Stimulated activated CD4-positive, alpha-beta T cell treated with anti-CD3 and anti-CD28 coated beads, Interleukin-2, amount 100 ng/mL, for 48 hours (primary cell): Measurements from ENCODE around the gene TNNT2.
A peak's percentile ranks its signal among the peaks of the same experiment; 100 is the strongest.

ENCODE experiments used
- DNase-seq, 2 donors: peaks; one replicate each; pipeline ENCODE4 v3.0.0-alpha.2; 2020

The TNNT2 gene

GRCh38 chr1:201376107-201376463, 1.4 kb downstream of the TNNT2 start:
- DNase-seq: no peak

DNA sequence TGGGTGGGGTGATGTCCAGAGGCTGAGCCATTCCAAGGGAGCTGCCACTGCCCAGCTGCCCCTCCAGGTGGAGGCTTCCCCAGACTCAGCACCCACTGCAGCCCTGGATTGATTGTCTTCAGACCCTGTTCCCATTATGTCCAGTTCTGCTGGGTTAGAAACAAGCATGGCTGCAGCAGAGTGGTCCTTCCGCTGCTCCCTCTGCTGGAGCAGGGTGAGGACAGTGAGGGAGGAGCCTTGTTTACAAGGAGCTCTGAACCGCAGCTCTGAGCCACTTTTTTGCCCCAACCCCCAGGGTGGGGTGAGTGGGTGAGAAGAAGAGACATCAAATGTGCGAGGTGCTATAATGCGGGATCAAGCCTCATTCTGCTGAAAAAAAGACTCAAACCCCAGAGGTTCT, 2.3 kb downstream of the TNNT2 start:
- no peak for DNase-seq

DNA sequence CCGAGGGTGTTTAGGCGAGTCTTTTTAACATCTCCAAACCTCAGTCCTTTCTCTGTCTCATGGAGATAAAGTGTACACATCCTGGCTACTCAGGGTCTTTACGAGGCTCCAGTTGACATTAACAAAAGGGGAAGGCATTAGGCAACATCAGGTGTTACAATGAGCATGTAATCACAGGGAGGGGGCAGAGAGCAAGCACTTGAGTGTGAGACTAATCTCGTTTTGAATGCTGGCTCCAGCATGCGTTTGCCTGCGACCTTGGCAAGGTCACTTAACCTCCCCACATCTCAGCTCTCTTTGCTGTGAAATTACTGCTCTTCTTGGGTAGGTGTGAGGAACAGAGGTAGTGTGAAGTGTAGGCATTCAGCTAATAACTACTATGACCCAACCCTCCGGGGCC, 3.1 kb downstream of the TNNT2 start:
- no peak for DNase-seq

DNA sequence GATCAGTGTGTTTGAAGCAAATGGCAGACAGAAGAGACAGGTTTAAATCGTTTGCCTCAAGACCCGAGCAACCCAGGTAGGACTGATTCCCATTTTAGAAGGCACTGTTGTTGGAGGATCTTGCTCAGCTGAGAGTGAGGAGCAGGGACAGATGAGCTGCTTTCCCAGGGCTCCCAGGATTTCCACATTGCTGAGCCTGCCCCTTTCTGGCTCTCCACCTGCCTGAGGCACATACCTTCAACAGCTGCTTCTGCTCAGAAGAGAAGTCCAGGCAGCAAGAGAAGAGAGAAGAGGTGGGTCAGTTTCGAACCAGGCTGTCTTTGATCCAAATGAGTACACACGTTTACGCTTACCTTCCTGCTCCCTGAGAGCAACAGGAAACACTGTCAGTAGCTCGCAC, 5.7 kb downstream of the TNNT2 start:
- no peak for DNase-seq

DNA sequence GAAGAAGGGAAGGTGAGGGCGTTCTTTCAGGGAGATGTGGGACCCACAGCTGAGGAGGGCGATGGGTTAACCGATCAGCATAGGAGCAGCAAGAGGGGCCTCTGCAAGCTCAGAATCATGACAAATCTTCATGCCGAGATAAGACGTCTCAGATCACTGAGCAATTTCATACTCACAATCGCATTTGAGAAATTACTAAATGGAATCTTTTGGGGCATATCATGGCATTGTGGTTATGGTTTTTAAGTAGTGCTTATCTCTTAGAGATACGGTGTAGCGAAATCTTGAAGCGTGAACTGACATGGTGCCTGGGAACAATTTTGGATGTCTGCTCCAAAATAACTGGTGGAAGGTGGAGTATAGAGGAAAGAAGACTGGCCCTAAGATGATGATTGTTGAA, 6.2 kb downstream of the TNNT2 start:
- DNase-seq: no peak

- DNase-seq: no peak
Measured at GRCh38 chr1:201370500-201370899, 7.0 kb downstream of the TNNT2 start.

- no peak for DNase-seq
Measured at GRCh38 chr1:201369209-201369608, 8.3 kb downstream of the TNNT2 start.

DNA sequence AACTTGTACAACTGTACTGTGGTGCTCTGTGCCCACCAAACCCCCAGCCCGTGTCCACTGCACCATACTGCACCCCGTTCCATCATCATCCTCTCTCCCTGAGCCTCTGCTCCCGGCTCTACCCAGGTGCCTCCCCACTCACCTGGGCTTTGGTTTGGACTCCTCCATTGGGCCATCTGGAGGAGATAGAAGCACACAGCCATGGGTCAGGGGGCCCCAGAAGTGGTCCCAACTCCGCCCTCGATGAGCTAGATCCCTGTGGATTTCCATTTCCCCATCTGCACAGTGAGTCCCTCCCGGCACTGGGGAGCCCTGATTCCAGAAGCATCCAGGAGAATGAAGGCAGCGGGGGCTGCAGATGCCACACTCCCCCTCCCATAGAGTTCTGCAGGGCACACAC, 10.8 kb downstream of the TNNT2 start:
- DNase-seq: no peak

GRCh38 chr1:201365251-201365650, 12.2 kb downstream of the TNNT2 start:
- no peak for DNase-seq

DNA sequence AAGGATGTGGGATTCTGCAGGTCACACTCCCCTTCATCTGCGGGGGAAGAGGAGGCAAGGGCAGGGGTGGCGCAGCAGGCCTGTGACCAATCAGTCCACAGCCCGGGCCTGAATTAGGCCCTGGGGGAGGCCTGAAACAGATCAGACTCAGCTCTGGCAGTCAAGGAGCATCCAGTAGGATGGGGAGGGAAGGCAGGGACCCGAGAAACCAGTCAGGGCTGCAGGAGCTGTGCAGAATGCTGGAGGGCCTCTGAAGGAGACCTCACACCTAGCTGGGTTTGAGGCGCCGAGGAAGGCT, 12.7 kb downstream of the TNNT2 start:
- DNase-seq: no peak

- DNase-seq: no peak
Measured at GRCh38 chr1:201363467-201363866, 14.0 kb downstream of the TNNT2 start.

DNA sequence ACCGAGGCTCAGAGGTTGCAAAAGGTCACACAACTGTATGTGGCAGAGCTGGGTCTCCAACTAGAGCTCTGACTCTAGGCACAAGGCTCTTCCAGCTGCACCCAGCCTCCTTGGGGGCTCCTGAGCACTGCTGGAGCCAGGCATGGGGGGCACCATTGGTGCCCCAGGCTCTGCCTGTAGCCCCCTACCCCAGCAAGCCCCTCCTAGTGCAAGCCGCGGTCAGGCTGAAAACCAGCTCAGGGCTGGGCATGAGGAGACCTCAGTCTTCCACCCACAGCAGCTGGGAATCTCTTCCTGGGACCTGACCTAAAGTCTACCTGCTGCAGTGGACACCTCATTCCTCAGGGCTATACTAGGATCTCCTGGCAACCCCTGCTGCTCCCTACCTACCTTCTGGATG, 14.6 kb downstream of the TNNT2 start:
- DNase-seq: no peak

DNA sequence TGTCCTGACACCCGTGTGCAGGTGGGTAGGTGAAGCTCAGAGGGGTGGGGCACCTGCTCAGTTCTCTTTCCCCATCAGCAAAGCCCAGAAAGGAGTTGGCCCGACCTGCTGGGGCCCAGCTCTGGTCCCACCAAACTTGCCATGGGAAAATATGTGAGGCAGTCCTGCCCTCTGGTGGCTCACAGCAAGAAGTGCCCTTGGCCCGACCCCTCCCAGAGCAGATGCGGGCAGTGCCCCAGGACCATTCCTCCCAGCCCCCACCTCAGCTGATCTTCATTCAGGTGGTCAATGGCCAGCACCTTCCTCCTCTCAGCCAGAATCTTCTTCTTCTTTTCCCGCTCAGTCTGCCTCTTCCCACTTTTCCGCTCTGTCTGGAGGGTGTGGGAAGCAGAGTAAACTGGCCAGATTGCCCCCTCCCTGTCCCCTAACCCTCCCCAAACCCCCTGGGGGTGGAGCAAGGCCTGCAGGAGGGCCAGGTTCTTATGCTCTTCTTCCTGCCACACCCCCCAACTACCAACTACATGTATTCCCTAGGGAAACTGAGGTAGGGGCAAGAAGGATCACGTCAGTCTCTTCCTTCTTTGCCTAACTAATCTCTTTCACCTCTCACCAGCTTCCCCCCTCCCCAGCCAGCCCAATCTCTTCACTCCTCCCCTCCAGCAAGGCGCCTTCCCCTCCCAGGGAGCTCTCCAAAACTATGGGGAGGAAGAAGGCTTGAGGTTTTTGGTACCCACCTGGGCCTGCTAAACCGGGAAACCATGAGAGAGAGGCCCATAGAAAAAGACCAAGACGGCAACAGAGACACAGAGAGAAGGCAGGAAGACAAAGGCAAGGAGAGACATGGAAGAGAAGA, 15.6 kb downstream of the TNNT2 start:
- peak; percentile 23 to 30 for DNase-seq

- no peak for DNase-seq
Measured at GRCh38 chr1:201360901-201361651, 16.4 kb downstream of the TNNT2 start.

DNA sequence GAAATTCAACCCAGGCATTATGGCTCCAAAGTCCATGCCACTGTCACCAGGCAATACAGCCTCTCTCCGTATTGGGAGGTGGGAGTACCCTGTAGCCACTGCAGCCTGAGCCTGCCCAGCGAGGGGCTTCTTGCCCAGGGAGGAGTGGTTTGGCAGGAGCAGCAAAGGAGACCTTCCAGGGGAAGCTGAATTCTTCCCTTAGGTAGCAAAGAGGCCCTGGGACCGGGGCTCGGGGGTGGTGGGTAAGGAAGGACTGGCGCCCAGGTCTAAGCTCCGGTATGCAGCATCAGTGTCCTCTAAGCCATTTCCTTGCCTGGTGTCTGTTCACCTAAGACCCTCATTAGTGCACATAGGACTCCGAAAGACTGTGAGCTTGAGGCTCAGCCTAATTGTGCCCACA, 17.0 kb downstream of the TNNT2 start:
- DNase-seq: no peak

GRCh38 chr1:201359873-201360210, 17.6 kb downstream of the TNNT2 start:
- DNase-seq: no peak

- DNase-seq: no peak
Measured at GRCh38 chr1:201359031-201359872, 18.2 kb downstream of the TNNT2 start.

DNA sequence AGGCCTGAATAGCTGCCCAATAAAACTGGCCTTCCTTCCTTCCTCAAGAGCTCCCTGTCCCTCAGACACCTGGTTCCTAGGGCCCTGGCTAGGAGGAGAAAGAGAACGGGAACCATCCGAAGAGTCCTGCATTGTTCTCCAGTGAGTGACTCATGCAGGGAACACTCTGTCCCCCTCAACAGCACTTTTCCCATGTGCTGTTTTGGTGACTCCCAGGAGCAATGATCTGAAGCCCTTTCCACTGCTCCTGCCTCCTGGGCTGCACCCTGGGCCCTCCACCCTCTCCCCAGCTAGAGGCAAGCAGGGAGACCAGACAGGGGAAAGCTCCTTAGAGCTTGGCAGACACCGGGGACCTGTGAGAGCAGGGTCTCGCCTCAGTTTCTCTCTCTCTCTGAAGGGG, 18.9 kb downstream of the TNNT2 start:
- DNase-seq: no peak

GRCh38 chr1:201357636-201358348, 19.7 kb downstream of the TNNT2 start:
- no peak for DNase-seq

DNA sequence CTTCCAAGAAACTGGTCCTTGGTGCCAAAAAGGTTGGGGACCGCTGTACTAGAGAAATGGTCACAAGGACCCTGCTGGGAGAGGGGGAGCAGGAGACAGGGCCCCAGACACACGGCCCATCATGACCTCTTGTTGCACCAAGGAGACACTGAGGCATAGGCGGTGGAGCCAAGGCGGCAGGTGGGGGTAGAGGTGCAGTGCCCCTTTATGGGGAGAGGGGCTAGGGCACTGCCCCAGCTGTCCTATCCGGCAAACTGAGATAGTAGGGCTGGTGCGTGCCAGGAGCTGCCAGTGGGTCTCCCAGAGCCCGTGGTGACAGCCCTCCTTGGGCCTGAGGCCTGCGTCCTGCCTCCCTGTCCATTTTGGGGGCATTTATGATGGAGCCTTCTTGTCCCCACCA, 20.3 kb downstream of the TNNT2 start:
- DNase-seq: no peak

GRCh38 chr1:201356701-201357100, 20.8 kb downstream of the TNNT2 start:
- no peak for DNase-seq

GRCh38 chr1:201356236-201356635, 21.2 kb downstream of the TNNT2 start:
- DNase-seq: no peak

- no peak for DNase-seq
Measured at GRCh38 chr1:201355471-201355870, 22.0 kb downstream of the TNNT2 start.
